ENCODE measurements around the gene LGALS3BP. TPM values are rescaled to one million over a fixed set of nuclear protein-coding genes. Genes with fewer than 3 reads are reported as not detected.

LGALS3BP gene
- total and polyA plus RNA-seq, 2 donors (not counting 1 experiment from before 2014, with no cell fraction given), result 1.8 to 7.5 TPM

GRCh38 chr17:79018370-79018695 is 38.6 kb upstream of the LGALS3BP start:
- ChIA-PET POLR2A (interaction anchor here (0.7 kb wide), 1 partner anchor 40 kb away, joined by 5 read pairs; no protein-coding TSS in a partner anchor), CTCF (interaction anchor here (0.6 to 2.1 kb wide), 2 partner anchors 25 to 68 kb away, joined by 3 to 4 read pairs; no protein-coding TSS in a partner anchor)
- Histone ChIP-seq H3K9ac (ENCODE audit: low read length) (no peak overlapping the region), H4K20me1 (ENCODE audit: control insufficient read depth, insufficient read depth, low read length, poor library complexity, severe bottlenecking) (no peaks in the 10 kb centered on the region), H3K4me1 (ENCODE audit: control insufficient read depth in 2 of 2, insufficient read depth in 2 of 2, low read length in 2 of 2) (no peaks in the 10 kb centered on the region), H3K27me3 (replicated peaks in 1 of 4; ENCODE audit: control extremely low read depth in 1 of 4, control insufficient read depth in 3 of 4, insufficient read depth in 4 of 4, low read length in 3 of 4) (peaks cover 0 to 13% (median 8%) of the 10 kb centered on the region in 4 experiments), H3K4me2 (replicated peaks; ENCODE audit: low read depth, low read length, poor library complexity, severe bottlenecking) (no peak overlapping the region), H3K36me3 (replicated peaks in 1 of 2; ENCODE audit: control extremely low read depth in 1 of 2, control insufficient read depth in 1 of 2, extremely low read depth in 1 of 2, insufficient read depth in 2 of 2, low read length in 1 of 2) (no peaks in the 10 kb centered on the region), H2AFZ (ENCODE audit: insufficient read depth, low read depth, low read length, poor library complexity, severe bottlenecking) (no peak overlapping the region), H3K4me3 (ENCODE audit: control extremely low read depth in 1 of 5, extremely low read depth in 1 of 5, insufficient read depth in 1 of 5, low read depth in 2 of 5, low read length in 4 of 5) (no peak overlapping the region), H3K79me2 (ENCODE audit: control insufficient read depth, insufficient read depth, low read length) (no peaks in the 10 kb centered on the region), H3K27ac (ENCODE audit: low read length in 2 of 2) (no peak overlapping the region), H3K9me3 (ENCODE audit: control extremely low read depth in 1 of 3, control insufficient read depth in 2 of 3, insufficient read depth in 1 of 3, low read length in 2 of 3) (peaks cover 3 to 5% (median 3%) of the 10 kb centered on the region in 3 donors)
- intact Hi-C loops (cut with micrococcal nuclease), result no loop called here
- DNase-seq (no peak), ATAC-seq (ENCODE audit: low read depth) (no peak)
- TF ChIP-seq EZH2 (IDR thresholded peaks at IDR 0.05; ENCODE audit: borderline replicate concordance, insufficient read depth, low read depth, low read length, poor library complexity, severe bottlenecking) (no peak), CTCF (IDR thresholded peaks at IDR 0.05) (no peak)
- no peak overlapping the region for H3K4me3 Mint-ChIP-seq
- H3K27ac Mint-ChIP-seq, result no peak overlapping the region
- no peaks in the 10 kb centered on the region for H3K4me1 Mint-ChIP-seq
- H3K27me3 Mint-ChIP-seq, result peaks cover 50% of the 10 kb centered on the region
- 90% methylated on average over 3 of the region's 3 CpGs for WGBS (ENCODE audit: insufficient coverage)
- no peaks in the 10 kb centered on the region for H3K9me3 Mint-ChIP-seq (ENCODE audit: insufficient read depth)

- Histone ChIP-seq H3K4me1 (ENCODE audit: control insufficient read depth in 2 of 2, insufficient read depth in 2 of 2, low read length in 2 of 2) (no peaks in the 10 kb centered on the region), H3K4me3 (ENCODE audit: control extremely low read depth in 1 of 5, extremely low read depth in 1 of 5, insufficient read depth in 1 of 5, low read depth in 2 of 5, low read length in 4 of 5) (no peak overlapping the region), H3K79me2 (ENCODE audit: control insufficient read depth, insufficient read depth, low read length) (no peaks in the 10 kb centered on the region), H3K36me3 (replicated peaks in 1 of 2; ENCODE audit: control extremely low read depth in 1 of 2, control insufficient read depth in 1 of 2, extremely low read depth in 1 of 2, insufficient read depth in 2 of 2, low read length in 1 of 2) (no peaks in the 10 kb centered on the region), H3K9me3 (ENCODE audit: control extremely low read depth in 1 of 3, control insufficient read depth in 2 of 3, insufficient read depth in 1 of 3, low read length in 2 of 3) (peaks cover 3 to 5% (median 3%) of the 10 kb centered on the region in 3 donors), H3K27ac (ENCODE audit: low read length in 2 of 2) (no peak overlapping the region), H3K4me2 (replicated peaks; ENCODE audit: low read depth, low read length, poor library complexity, severe bottlenecking) (no peak overlapping the region), H2AFZ (ENCODE audit: insufficient read depth, low read depth, low read length, poor library complexity, severe bottlenecking) (no peak overlapping the region), H3K27me3 (replicated peaks in 1 of 4; ENCODE audit: control extremely low read depth in 1 of 4, control insufficient read depth in 3 of 4, insufficient read depth in 4 of 4, low read length in 3 of 4) (peaks cover 0 to 9% (median 4%) of the 10 kb centered on the region in 4 experiments), H3K9ac (ENCODE audit: low read length) (no peak overlapping the region), H4K20me1 (ENCODE audit: control insufficient read depth, insufficient read depth, low read length, poor library complexity, severe bottlenecking) (no peaks in the 10 kb centered on the region)
- H3K9me3 Mint-ChIP-seq (ENCODE audit: insufficient read depth), result no peaks in the 10 kb centered on the region
- CTCF ChIA-PET, result interaction anchor here (1.0 to 1.3 kb wide), 2 partner anchors 25 to 371 kb away, joined by 3 to 4 read pairs; no protein-coding TSS in a partner anchor
- ATAC-seq (ENCODE audit: low read depth) (no peak), DNase-seq (no peak)
- intact Hi-C loops (cut with micrococcal nuclease), result no loop called here
- peaks cover 46% of the 10 kb centered on the region for H3K27me3 Mint-ChIP-seq
- POLR2A ChIA-PET, result no interaction called here
- WGBS (ENCODE audit: insufficient coverage), result 71% methylated on average over 5 of the region's 6 CpGs
- no peak overlapping the region for H3K4me3 Mint-ChIP-seq
- no peak overlapping the region for H3K27ac Mint-ChIP-seq
- no peaks in the 10 kb centered on the region for H3K4me1 Mint-ChIP-seq
- TF ChIP-seq CTCF (IDR thresholded peaks at IDR 0.05), result no peak
- TF ChIP-seq EZH2 (IDR thresholded peaks at IDR 0.05; ENCODE audit: borderline replicate concordance, insufficient read depth, low read depth, low read length, poor library complexity, severe bottlenecking), result no peak
Observed at GRCh38 chr17:79017546-79018369, 38.0 kb upstream of the LGALS3BP start.
